Renal cortex interstitium (tissue), 15 donors: ENCODE data around the gene DEPP1. TPM values are rescaled to one million over a fixed set of nuclear protein-coding genes. Genes with fewer than 3 reads are reported as not detected.
"Not testable (repeated sequence)": the region's sequence is repeated elsewhere in the genome, so short reads cannot be mapped to it uniquely, and the experiment has no call there.

Source experiments
- DNase-seq, 11 donors: peaks; one replicate each; pipeline ENCODE4 v3.0.0-alpha.2; 2013; ENCODE audit warnings: low read depth in 9 of 11, low spot score in 4 of 11; ENCODE audit errors: extremely low read depth in 1 of 11
- long read RNA-seq, 16 experiments: transcript quantifications; one replicate each; lab custom pipeline, GENCODE V29; 2026
- polyA plus RNA-seq, 3 donors: library from polyadenylated mRNA; unstranded; fragments of 120-200 nt; gene quantifications; one replicate each; pipeline ENCODE4 v1.2.1, GENCODE V29; 2013; ENCODE audit not compliant: insufficient read length in 3 of 3

Gene DEPP1
- 10 to 100 TPM in 1 of 3 donors, 1 to 10 TPM in 2; 7.1 to 10.6 (median 9.8) TPM for polyA plus RNA-seq
- long read RNA-seq, donor 1, partial matches to known transcripts: 0 of 4 reads
- long read RNA-seq, donor 1, other reads (novel, unspliced or antisense): 0 of 4 reads
- long read RNA-seq, donor 2, partial matches to known transcripts: 0 of 3 reads
- long read RNA-seq, donor 2, other reads (novel, unspliced or antisense): 0 of 3 reads
- long read RNA-seq, donor 3, transcript DEPP1-201 (2 exons, 2,120 nt): major isoform, 12 of 13 reads
- long read RNA-seq, donor 3, partial matches to known transcripts: 0 of 13 reads
- long read RNA-seq, donor 3, other reads (novel, unspliced or antisense): 0 of 13 reads
- long read RNA-seq, donor 4, partial matches to known transcripts: 0 of 3 reads
- long read RNA-seq, donor 4, other reads (novel, unspliced or antisense): 0 of 3 reads
- long read RNA-seq, donor 5: 0 reads
- long read RNA-seq, donor 6, partial matches to known transcripts: 0 of 3 reads
- long read RNA-seq, donor 6, other reads (novel, unspliced or antisense): 0 of 3 reads
- long read RNA-seq, donor 7, partial matches to known transcripts: 0 of 3 reads
- long read RNA-seq, donor 7, other reads (novel, unspliced or antisense): 0 of 3 reads
- long read RNA-seq, donor 8, transcript DEPP1-201 (2 exons, 2,120 nt): major isoform, 9 of 9 reads
- long read RNA-seq, donor 8, partial matches to known transcripts: 0 of 9 reads
- long read RNA-seq, donor 8, other reads (novel, unspliced or antisense): 0 of 9 reads
- long read RNA-seq, donor 9, transcript DEPP1-201 (2 exons, 2,120 nt): major isoform, 6 of 6 reads
- long read RNA-seq, donor 9, partial matches to known transcripts: 0 of 6 reads
- long read RNA-seq, donor 9, other reads (novel, unspliced or antisense): 0 of 6 reads
- long read RNA-seq, donor 10, transcript DEPP1-201 (2 exons, 2,120 nt): major isoform, 5 of 5 reads
- long read RNA-seq, donor 10, partial matches to known transcripts: 0 of 5 reads
- long read RNA-seq, donor 10, other reads (novel, unspliced or antisense): 0 of 5 reads
- long read RNA-seq, donor 11, transcript DEPP1-201 (2 exons, 2,120 nt): major isoform, 5 of 5 reads
- long read RNA-seq, donor 11, partial matches to known transcripts: 0 of 5 reads
- long read RNA-seq, donor 11, other reads (novel, unspliced or antisense): 0 of 5 reads
- long read RNA-seq, donor 12, partial matches to known transcripts: 0 of 3 reads
- long read RNA-seq, donor 12, other reads (novel, unspliced or antisense): 0 of 3 reads
- long read RNA-seq, donor 13: 0 reads
- long read RNA-seq, donor 14, transcript DEPP1-201 (2 exons, 2,120 nt): major isoform, 5 of 5 reads
- long read RNA-seq, donor 14, partial matches to known transcripts: 0 of 5 reads
- long read RNA-seq, donor 14, other reads (novel, unspliced or antisense): 0 of 5 reads
- long read RNA-seq, donor 15, partial matches to known transcripts: 0 of 4 reads
- long read RNA-seq, donor 15, other reads (novel, unspliced or antisense): 0 of 4 reads
- long read RNA-seq, donor 16, transcript DEPP1-201 (2 exons, 2,120 nt): major isoform, 8 of 8 reads
- long read RNA-seq, donor 16, partial matches to known transcripts: 0 of 8 reads
- long read RNA-seq, donor 16, other reads (novel, unspliced or antisense): 0 of 8 reads

- DNase-seq: peak; percentile 89 to 96 (median 91)
Measured at GRCh38 chr10:44978570-44979280, at the start of gene DEPP1. TSS of gene DEPP1 (minus strand) at chr10:44978809. CDS start at chr10:44978030, 779 bp downstream.

GRCh38 chr10:45023426-45023825, 44.8 kb upstream of the DEPP1 start:
- no peak for DNase-seq

GRCh38 chr10:45015590-45015989, 37.0 kb upstream of the DEPP1 start:
- DNase-seq: no peak

GRCh38 chr10:45014557-45014956, 35.9 kb upstream of the DEPP1 start:
- not testable (repeated sequence) for DNase-seq

GRCh38 chr10:45008524-45009161, 30.0 kb upstream of the DEPP1 start:
- DNase-seq: peak; percentile 73 to 93 (median 85)

GRCh38 chr10:45006276-45007030, 27.8 kb upstream of the DEPP1 start:
- DNase-seq: no peak

GRCh38 chr10:45005284-45005683, 26.7 kb upstream of the DEPP1 start:
- no peak for DNase-seq

GRCh38 chr10:45004661-45005060, 26.1 kb upstream of the DEPP1 start:
- DNase-seq: no peak

- no peak for DNase-seq
Measured at GRCh38 chr10:45003432-45004000, 24.9 kb upstream of the DEPP1 start.

- DNase-seq: peak in 7 of 11 donors; percentile 47 to 63 (median 52)
Measured at GRCh38 chr10:45001381-45002148, 23.0 kb upstream of the DEPP1 start.

- DNase-seq: peak in 9 of 11 donors; percentile 72 to 81 (median 77)
Measured at GRCh38 chr10:45000752-45001380, 22.3 kb upstream of the DEPP1 start, which contains the start of gene ZNF22. TSS of gene ZNF22 (plus strand) at chr10:45000923. CDS start at chr10:45003369, 2,446 bp downstream.

GRCh38 chr10:45000138-45000751, 21.6 kb upstream of the DEPP1 start:
- DNase-seq: peak in 2 of 11 donors; percentile 38 to 69

GRCh38 chr10:44998146-44998631, 19.6 kb upstream of the DEPP1 start:
- no peak for DNase-seq

GRCh38 chr10:44997105-44997748, 18.6 kb upstream of the DEPP1 start:
- DNase-seq: no peak
